Activated CD4-positive, alpha-beta T cell treated with anti-CD3 and anti-CD28 coated beads for 1 hour (primary cell): ENCODE data around the gene PCNA.

Experiments
- DNase-seq: peaks from one replicate; pipeline ENCODE4 v3.0.0-alpha.2; 2020

The PCNA gene

DNA sequence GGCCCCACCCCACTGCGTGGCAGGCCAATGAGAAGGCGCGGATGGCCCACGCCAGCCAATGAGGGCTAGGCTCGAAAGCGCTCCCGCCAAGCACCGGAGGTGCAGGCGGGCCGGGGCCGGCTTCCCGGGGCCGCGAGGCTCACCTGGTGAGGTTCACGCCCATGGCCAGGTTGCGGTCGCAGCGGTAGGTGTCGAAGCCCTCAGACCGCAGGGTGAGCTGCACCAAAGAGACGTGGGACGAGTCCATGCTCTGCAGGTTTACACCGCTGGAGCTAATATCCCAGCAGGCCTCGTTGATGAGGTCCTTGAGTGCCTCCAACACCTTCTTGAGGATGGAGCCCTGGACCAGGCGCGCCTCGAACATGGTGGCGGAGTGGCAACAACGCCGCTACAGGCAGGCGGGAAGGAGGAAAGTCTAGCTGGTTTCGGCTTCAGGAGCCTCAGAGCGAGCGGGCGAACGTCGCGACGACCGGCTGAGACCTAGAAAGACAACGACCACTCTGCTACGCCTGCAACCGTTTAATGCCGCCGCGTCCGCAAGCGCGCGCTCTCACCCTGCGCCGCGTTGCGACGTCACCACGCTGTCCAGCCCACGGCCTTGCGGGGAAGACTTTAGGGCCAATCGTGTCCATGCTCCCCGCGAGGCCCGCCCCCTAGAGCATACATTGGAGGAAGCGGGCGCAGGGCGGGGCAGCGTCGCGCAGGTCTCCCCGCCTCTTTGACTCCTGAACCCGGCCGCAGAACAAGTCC is at the start of gene PCNA:
Gene PCNA, minus strand, starts transcription at position 524 of the 750 bp plus-strand sequence. Its CDS starts 160 bp downstream, at position 364.
- DNase-seq, result peak; percentile 88

DNA sequence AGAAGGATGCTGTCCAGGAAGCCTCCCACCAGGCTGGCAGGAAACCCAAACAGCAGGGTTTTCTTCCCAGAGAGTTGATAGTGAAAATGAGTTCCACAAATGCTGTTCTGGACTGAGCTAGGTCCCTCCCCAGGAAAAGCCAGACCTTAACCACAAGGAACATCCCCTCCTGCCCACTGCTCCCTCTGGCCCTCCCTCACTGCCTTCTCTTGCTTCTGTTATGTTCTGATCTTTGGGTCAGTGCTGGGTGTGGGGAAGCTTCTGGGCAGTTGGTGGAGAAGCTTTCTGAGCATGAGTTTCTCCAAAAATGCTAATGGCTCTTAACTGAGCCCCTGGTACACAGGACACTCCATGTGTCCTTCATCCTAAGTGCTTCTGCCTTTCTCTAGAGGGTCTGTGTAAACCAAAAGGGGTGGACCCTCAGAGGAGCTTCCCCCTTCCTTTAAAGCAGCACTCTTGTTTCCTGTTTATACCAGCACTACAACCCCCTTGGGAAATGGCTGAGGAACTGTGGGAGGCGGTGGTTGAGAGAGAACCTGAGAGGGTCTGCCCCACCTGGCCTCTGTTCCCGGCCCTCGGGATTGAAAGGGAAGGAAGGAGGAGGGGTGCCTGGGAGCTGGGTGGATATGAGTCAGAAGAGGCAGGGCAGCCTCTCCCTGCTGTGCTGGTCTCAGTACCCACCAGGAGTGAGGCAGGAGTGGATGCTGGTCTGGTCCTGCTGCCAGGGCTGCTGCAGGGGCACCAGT is 49.1 kb upstream of the PCNA start:
- DNase-seq, result no peak

DNA sequence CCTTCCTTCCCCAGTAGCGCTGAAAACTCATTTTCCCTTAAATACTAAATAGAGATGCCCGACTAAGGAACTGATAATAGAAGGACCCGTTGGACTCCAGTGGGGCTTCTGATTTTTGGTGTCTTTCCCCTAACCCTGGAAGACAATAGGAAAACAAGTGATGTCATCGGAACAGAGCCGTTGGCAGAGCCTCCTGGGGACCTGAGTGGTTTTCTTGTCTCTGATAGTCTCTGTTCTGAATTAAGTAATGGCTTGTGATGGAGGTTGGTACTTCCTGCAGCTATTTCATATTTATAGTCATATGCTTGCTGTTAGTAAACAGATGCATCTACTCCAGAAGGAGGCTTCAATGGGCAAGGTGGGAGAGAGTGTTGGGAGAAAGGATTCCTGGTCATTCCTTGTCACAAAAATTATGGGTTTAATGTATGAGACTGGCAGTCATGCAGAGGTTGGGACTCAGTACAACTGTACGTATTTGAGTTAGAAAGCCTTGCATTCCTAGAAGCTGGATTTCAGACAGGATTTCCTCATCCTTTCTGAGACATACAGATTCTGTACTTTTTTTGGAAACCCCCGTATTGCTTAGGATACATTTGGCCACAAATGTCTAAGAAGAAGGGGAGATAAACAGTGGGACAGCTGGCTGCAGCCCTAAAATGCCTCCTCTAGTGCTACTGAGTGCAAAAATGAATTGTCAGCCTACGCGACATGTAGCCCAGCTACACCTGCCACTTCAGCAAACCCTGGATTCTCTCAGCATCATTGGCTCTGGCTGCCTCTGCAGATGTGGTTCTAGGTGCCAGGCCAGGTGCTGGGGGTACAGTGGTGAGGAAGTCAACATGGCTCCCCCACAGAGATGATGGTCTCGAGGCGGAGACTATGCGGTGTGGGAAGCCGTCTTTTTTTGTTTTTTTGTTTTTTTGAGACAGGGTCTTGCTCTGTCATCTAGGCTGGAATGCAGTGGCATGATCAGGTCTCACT is 45.2 kb upstream of the PCNA start:
- no peak for DNase-seq

DNA sequence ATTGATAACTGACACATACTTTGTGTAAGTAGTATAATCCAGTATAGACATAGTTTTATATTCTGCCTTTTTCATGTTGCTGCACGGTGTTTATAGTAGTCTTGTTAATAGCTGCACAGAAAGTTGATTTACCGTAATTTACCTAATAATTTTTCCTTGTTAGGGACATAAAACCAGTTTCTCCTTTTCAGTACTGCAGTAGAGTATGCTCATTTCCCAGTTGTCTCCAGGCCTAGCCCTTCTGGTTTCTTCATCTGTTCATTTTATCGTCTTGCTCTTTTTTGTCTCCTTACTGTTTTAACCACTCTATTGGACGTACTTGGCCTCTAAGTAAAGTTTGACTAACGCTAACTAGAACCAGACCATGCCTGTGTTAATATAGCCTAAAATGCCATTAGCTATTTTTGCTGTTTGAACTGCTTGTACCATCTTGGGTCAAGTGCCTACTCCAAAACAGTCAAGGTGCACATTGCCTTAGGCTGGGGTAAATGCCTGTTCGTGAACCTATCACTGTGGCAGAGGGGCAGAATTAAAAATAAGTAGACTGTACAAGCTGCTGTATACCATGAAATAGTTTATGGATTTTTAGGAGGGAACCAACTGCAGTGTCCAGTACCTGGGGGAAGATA is 41.9 kb upstream of the PCNA start:
- no peak for DNase-seq

DNA sequence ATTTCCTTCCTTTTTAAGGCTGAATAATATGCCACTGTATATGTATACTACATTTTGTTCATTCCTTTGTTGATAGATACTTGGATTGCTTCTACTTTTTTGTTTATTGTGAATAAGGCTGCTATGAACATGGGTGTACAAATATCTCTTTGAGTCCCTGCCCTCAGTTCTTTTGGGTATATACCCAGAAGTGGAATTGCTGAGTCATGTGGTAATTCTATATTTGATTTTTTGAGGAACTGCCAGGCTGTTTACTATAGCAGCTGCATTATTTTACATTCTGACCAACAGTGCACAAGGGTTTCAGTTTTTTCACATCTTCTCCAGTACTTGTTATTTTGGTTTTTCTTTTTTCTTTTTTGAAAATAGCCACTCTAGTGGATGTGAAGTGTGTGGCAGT is 41.1 kb upstream of the PCNA start:
- DNase-seq, result no peak

DNA sequence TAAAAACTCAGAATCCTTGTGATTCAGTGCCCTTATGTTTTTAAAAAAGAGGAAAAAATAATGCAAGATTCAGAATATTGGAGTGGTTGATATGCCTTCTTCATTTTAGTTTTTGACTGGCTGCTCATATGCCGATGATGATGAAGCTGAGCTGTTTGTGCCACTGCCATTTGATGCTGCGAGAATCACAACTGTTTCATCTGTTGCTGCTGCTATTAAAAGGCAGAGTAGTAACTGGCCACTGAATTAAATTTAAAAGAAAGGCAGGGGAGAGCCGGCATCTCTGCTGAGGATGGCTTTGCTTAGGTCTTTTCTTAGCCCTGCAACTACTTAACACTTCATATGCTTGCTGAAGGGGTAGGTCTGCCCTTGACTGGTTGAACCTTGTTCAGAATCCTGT is 40.2 kb upstream of the PCNA start:
- no peak for DNase-seq

DNA sequence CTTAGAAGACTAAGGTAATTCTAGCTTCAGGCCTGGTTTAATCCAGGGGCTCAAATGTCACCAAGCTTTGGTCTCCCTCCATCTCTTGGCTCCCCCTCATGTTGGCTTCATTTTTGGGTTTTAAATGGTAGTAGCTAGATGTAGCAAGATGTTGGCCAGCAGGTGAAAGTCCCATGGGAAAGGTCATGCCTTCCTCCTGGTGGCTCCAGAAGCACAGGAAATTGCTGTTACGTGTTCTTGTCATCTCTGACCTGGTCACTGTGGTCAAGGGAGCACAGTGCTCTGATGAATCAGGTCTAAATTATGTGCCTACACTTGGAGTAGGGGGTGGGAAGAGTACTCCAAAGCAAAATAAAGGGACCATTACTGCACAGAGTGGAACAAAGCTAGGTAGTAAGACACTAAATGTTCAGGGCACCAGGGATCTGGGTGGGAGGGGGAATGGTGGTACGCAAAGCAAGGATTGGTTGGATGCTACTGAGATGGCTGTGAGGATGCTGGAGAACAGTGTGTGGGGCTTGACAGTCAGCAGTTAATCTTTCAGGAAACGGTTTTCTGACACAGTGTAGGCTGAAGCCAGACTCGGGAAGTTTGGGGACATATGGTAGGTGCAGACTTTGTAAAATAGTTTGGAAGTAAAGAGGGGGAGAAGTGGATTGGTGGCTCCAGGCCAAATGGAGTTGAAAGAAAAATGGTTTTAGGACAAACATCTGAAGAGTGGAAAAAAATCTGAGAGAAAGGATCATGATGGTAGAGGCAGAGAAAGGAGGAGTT is 37.1 kb upstream of the PCNA start:
- DNase-seq, result no peak

DNA sequence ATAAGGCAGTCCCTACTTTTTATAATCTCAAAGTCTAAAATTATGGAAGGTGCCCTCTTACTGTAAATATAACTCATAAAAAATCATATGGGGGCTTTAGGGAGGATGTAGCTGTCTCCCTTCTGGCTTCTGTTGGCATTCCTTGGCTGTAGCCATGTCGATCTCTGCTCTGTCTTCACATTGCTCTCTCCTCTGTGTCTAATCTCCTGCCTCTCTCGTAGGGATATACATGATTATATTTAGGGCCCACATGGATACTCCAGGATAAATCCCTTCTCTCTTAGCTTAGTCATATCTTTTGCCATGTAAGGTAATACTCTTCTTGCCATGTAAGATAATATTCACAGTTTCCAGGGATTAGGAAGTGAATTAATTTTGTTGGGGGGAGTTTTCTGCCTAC is 35.6 kb upstream of the PCNA start:
- DNase-seq, result no peak

DNA sequence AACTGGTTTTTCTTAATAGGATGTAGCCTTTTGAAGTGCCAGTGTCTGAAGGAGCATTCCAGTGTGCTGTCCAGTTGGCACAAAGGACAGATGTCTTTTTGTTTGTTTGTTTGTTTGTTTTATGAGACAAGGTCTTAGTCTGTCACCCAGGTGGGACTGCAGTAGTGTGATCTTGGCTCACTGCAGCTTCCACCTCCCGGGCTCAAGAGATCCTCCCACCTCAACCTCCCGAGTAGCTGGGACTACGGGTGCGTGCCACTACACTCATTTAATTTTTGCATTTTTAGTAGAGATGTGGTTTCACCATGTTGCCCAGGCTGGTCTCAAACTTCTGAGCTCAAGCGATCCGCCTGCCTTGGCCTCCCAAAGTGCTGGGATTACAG is 34.8 kb upstream of the PCNA start:
- DNase-seq, result no peak

DNA sequence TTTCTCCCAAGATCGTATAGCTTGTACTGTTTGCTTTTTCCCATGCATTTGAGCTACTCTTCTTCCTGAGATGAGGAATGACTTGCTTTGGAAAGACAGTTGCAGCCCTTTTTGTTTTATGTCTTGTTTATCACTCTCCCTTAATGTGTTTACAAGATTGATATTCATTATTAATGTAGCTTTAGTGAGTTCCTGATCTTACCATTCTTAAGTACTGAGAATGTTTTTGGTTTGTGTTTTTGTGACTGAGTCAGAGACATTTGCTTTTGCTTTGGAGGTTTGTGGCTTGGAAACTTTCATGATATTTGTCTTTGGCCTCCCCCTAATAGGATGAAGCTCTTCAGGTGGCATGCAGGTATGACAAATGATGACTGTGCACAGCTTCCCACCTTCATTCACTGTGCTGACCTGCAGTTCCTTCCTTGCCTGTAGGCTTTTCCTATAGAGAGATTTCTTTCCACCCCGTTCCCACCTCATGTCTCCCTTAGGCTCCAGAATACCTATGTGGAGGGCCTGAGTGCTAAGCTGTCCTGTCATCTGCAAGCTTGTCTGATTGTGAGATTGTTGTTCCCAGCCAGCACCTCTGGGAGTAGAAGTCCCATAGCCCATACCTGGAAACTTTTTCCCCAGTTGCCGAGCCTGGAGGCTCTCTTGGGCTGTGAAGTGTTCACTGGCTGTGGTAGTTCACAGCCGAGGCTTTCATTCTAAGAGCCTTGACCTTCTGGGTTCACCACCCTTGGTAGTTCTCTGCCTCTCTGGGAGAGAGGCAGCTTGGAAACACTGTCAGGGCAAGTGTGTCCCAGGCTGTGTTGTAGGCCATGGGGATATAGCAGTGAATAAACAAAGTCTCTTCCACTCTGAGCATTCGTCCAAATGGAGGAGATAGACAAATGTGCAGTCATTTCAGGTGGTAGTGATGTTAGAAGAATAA is 34.1 kb upstream of the PCNA start:
- DNase-seq, result no peak

DNA sequence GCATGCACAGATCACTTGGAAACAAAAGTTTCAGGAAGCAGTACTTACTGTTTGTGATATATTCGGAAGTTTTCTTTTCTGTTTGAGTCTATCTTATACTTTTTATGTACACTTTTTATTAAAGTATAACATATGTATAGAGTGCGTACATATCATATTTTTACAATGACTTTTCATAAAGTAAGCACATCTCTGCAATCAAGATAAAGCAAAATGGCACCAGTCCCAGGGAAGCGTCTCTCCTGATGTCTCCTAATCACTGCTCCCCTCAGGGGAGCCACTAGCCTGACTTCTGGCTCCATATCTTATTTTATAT is 33.4 kb upstream of the PCNA start:
- DNase-seq, result no peak

DNA sequence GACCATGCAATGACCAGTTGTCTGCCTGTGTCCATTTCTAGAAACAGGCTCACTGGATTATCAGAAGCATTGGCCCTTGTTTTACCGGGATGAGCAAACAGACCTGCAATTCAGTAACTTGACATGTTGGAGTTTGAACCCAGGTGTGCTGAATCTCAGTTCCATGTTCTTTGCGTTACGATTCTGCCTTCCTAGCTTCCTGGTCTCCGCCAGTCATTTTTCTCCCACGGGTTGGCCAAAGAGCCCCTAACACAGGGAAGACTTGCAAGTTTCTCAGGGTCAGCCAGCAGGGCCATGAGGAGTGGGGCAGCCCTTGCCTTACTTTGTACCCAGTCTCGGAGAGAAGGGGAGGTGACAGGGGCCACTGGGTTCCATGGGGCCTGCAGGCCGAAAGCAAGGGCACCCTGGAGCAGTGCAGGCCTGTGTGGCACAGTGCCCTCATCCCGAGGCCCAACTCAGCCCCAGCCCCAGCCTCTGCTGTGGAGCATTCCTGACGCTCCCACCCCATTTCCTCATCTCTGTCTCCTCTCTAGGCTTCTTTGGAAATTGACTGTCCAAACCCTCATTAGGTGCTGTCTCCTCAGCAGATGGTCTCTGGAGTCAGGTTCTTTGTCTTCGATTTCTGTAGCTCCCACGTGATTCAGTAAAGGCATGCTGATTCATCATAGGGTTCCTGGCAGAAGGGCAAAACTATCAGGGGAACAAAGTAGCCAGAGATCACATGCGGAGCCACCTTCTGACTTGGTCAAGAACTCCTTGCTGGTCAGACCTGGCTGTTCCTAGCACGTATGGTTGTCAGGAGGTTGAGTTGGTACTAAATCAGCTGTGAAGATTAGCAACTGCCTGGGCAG is 30.7 kb upstream of the PCNA start:
- no peak for DNase-seq

DNA sequence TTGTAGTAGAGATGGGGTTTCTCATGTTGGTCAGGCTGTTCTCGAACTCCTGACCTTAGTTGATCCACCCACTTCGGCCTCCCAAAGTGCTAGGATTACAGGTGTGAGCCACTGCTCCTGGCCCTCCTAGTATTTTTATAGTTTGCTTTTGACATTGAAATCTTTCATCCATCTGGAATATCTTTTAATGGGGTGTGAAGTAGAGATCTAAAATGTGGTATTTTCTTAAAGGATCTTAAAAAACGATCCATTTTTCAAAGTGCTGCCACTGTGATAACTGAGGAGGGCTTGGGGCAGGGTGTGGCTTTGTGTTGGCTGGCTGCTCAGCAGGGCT is 30.1 kb upstream of the PCNA start:
- DNase-seq, result no peak

DNA sequence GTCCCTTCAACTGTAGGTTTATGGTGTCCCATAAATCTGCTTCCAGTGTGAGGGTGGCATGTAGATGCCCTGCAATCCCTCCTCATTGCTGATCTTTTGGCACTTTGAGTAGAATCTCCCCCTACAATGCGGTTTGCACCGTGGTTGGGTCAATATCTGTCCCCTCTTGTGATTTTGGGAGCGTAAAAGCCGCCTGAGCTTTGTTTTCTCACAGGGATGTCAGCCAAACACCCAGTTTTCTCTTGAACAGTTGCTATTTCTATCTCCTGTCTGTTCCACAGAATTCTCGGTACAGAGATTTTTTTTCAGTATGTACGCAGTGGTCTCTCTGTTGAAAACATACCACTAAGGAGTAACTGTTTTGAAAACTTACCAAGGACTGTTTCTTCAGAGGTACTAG is 28.8 kb upstream of the PCNA start:
- DNase-seq, result no peak

DNA sequence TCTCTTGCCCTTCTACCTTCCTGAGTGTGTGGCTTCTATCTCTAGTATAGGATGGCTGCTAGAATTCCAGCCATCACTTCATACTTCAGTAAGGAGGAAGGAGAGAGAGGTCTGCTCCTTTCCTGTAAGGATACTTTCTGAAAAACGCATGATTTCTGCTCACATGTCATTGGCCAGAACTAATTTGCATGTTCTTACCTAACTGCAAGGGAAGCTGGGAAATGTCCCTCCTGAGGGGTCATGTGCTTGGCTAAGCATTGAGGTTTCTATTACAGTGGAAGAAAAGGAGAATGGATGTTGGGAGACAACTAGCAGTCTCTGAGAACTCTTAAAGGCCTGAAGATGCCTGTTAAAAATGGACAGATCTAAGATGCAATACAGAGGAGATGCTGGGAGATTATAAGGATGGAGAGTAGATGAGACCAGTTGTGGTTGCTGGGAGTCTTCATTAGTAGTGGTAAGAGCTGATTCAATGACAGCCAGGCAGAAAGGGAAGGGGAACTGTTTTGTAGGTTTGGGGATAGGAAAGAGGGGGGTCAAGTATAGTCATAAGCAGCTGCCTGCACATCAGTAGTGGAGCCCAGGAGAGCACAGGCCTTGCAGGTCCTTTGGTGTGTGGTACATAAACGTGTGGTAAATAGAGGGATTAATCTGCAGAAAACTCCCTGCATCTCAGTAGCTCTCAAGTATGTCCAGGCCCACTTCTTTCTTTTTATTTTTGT is 27.3 kb upstream of the PCNA start:
- DNase-seq, result no peak

DNA sequence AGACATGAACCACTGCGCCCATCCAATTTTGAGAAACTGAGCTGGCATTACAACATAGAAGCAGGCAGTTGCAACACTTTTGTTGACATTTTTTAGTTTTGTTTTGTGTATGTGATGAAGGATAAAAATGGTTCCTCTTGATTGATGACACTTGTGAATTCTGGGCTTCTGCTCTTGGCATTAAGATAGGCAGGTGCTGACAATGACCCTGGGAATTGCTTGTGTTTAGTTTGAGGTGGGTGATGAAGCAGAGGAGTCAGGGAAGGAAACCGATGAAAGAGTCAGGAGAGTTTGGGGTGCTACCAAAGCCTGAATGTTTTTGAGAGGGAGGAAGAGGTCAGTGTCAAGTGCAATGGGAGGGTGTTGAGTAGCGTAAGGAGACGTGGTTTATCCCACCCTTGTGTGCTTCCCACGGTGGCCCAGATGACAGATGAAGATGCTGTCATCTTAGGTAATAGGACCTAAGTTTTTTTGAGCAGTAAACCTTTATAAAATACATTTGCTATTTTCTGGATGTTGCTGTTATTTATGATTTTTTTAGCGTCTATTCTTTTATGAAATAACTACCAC is 26.4 kb upstream of the PCNA start:
- DNase-seq, result no peak

DNA sequence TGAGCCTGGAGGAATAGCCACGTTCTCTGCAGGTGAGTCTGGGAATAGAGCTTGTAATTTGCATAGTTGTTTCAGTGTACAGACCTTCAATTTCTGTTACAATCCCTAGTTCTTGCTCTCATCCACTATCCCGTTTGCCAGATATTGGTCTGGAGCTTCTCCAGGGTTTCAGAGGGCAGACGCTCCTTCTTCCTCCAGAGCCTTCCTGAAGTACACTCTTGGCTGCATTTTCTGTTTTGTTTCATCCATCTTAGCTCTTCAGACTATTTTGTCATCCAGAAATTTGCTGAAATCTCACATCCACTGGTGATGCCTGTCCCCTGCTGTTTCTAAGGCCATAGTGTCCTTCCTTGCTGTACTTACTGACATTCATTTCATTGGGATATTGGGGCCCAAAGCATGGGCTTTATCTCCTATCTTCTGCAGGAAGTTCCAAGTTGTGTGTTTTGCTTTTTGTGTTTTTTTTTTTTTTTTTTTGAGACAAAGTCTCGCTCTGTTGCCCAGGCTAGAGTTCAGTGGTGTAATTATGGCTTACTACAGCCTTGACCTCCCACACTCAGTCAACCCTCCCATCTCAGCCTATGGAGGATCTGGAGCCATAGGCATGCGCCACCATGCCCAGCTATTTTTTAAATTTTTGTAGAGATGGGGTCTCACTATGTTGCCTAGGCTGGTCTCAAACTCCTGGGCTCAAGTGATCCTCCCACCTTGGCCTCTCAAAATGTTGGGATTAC is 25.8 kb upstream of the PCNA start:
- DNase-seq, result no peak

DNA sequence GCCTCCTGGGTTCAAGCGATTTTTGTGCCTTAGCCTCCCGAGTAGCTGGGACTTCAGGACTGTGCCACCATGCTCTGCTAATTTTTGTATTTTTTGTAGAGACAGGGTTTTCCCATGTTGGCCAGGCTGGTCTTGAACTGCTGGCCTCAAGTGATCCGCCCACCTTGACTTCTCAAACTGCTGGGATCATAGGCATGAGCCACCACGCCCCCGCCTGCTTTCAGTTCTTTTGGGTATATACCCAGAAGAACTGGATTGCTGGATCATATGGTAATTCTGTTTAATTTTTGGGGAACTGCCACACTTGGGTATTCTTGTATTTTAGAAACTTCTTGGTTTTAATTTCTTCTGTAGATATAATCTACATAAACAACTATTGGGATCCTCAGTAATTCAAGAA is 24.1 kb upstream of the PCNA start:
- DNase-seq, result no peak

DNA sequence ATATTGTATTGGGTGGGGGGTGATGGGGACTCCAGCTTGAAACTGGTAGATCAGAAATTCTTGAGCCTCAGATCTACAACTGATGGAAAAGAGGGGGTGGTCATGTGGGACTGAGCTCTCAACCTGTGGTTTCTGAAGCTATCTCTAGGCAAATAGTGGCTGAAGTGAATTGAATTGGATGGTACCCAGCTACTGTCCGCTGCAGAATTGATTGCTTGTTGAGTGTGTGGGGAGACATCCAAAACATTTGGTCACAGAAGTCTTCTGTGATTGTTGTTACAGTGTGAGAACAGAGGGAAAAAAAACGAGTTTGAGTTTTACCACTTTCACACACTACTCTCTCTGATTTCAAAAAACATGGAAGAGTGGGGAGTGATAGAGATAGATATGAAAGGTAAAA is 21.9 kb upstream of the PCNA start:
- DNase-seq, result no peak
